Loucy (cell line): Measurements from ENCODE around the gene SATB2.

Source experiments
- CTCF ChIP-seq: fragments of 200-600 bp; sonication (generic); conservative IDR thresholded peaks from 2 replicates; pipeline ENCODE4 v1.5.1; 2014; ENCODE audit warnings: mild to moderate bottlenecking, antibody characterized with exemption, low read length
- EZH2phosphoT487 ChIP-seq: fragments of 200-600 bp; IDR thresholded peaks from 2 replicates; pipeline ENCODE4 v1.6.1; 2018; ENCODE audit warnings: antibody characterized with exemption, mild to moderate bottlenecking, moderate library complexity, borderline replicate concordance

- TF ChIP-seq CTCF (no peak), EZH2phosphoT487 (no peak)
Observed at GRCh38 chr2:199230091-199230490, 227.6 kb downstream of the SATB2 start.
